Measurements from ENCODE around the gene CDC14A.

GRCh38 chr1:100348549-100349144 lies 3.7 kb upstream of the CDC14A start:
- TF ChIP-seq EP300 (IDR thresholded peaks at IDR 0.05) = no peak
- TF ChIP-seq POLR2AphosphoS5 (IDR thresholded peaks at IDR 0.05) = no peak
- TF ChIP-seq, protein P1, sequence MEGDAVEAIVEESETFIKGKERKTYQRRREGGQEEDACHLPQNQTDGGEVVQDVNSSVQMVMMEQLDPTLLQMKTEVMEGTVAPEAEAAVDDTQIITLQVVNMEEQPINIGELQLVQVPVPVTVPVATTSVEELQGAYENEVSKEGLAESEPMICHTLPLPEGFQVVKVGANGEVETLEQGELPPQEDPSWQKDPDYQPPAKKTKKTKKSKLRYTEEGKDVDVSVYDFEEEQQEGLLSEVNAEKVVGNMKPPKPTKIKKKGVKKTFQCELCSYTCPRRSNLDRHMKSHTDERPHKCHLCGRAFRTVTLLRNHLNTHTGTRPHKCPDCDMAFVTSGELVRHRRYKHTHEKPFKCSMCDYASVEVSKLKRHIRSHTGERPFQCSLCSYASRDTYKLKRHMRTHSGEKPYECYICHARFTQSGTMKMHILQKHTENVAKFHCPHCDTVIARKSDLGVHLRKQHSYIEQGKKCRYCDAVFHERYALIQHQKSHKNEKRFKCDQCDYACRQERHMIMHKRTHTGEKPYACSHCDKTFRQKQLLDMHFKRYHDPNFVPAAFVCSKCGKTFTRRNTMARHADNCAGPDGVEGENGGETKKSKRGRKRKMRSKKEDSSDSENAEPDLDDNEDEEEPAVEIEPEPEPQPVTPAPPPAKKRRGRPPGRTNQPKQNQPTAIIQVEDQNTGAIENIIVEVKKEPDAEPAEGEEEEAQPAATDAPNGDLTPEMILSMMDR (IDR thresholded peaks at IDR 0.05) = no peak
- TF ChIP-seq POLR2A (IDR thresholded peaks at IDR 0.05) = no peak
